Stimulated activated naive B cell treated with anti-CD40 and anti-IgM and Interleukin-4, amounts not matched to agents 10 μg/mL and 1 μg/mL and 100 μg/mL, for 72 hours (primary cell): ENCODE measurements around the gene MAST4.
"Not testable (repeated sequence)": the region's sequence is repeated elsewhere in the genome, so short reads cannot be mapped to it uniquely, and the experiment has no call there.

Experiments used
- ATAC-seq, 2 donors: fragments of 150-1000 bp; cut with Tn5 transposase; replicated peaks; 2 replicates each; pipeline ENCODE4 v1.10.0; 2021; ENCODE audit warnings: moderate library complexity in 1 of 2
- DNase-seq: peaks from one replicate; pipeline ENCODE4 v3.0.0; 2021
- H3K27ac Mint-ChIP-seq: one replicate; pipeline ENCODE4 v1.8.0; 2022; ENCODE audit warnings: mild to moderate bottlenecking, mixed read lengths
- H3K27me3 Mint-ChIP-seq, 2 donors: one replicate each; pipeline ENCODE4 v1.8.0; 2022; ENCODE audit warnings: mixed read lengths in 2 of 2
- H3K36me3 Mint-ChIP-seq, 2 donors: one replicate each; pipeline ENCODE4 v1.8.0; 2022; ENCODE audit warnings: mixed read lengths in 2 of 2, mild to moderate bottlenecking in 1 of 2
- H3K4me1 Mint-ChIP-seq, 2 donors: one replicate each; pipeline ENCODE4 v1.8.0; 2022; ENCODE audit warnings: mixed read lengths in 2 of 2, mild to moderate bottlenecking in 1 of 2
- H3K4me3 Mint-ChIP-seq, 2 donors: one replicate each; pipeline ENCODE4 v1.8.0; 2022; ENCODE audit warnings: mild to moderate bottlenecking in 2 of 2, mixed read lengths in 2 of 2, moderate library complexity in 1 of 2
- H3K9me3 Mint-ChIP-seq, 2 donors: one replicate each; pipeline ENCODE4 v1.8.0; 2022; ENCODE audit warnings: mixed read lengths in 2 of 2, mild to moderate bottlenecking in 1 of 2

MAST4 gene

GRCh38 chr5:67163863-67164595, 567.8 kb downstream of the MAST4 start:
- Mint-ChIP-seq H3K4me1 (peaks cover 23 to 67% of the 10 kb centered on the region in 2 donors), H3K4me3 (peak overlapping the region in 1 of 2 donors; percentile 87), H3K27me3 (no peaks in the 10 kb centered on the region), H3K27ac (no peak overlapping the region), H3K36me3 (peaks cover 19 to 24% of the 10 kb centered on the region in 2 donors), H3K9me3 (no peaks in the 10 kb centered on the region)
- no peak for DNase-seq
- ATAC-seq: no peak

- DNase-seq (no peak), ATAC-seq (no peak)
- Mint-ChIP-seq H3K27me3 (no peaks in the 10 kb centered on the region), H3K27ac (peak overlapping the region; percentile 69), H3K4me1 (peaks cover 20 to 60% of the 10 kb centered on the region in 2 donors), H3K4me3 (peak overlapping the region; percentile 13 to 87), H3K36me3 (peaks cover 19 to 24% of the 10 kb centered on the region in 2 donors), H3K9me3 (no peaks in the 10 kb centered on the region)
Measured at GRCh38 chr5:67164856-67165525, 568.8 kb downstream of the MAST4 start.

- Mint-ChIP-seq H3K4me3 (peak overlapping the region; percentile 87), H3K27ac (peak overlapping the region; percentile 96), H3K4me1 (peaks cover 17 to 52% of the 10 kb centered on the region in 2 donors), H3K36me3 (peaks cover 19 to 24% of the 10 kb centered on the region in 2 donors), H3K27me3 (no peaks in the 10 kb centered on the region), H3K9me3 (no peaks in the 10 kb centered on the region)
- ATAC-seq: peak; percentile 87 to 90
- peak; percentile 78 for DNase-seq
Measured at GRCh38 chr5:67165526-67166459, 569.6 kb downstream of the MAST4 start.

- H3K27me3 Mint-ChIP-seq: no peaks in the 10 kb centered on the region
- peak overlapping the region; percentile 87 for H3K4me3 Mint-ChIP-seq
- DNase-seq (peak; percentile 61), ATAC-seq (peak; percentile 75)
- H3K4me1 Mint-ChIP-seq: peaks cover 15 to 45% of the 10 kb centered on the region in 2 donors
- H3K27ac Mint-ChIP-seq: peak overlapping the region; percentile 96
- peaks cover 19 to 24% of the 10 kb centered on the region in 2 donors for H3K36me3 Mint-ChIP-seq
- H3K9me3 Mint-ChIP-seq: no peaks in the 10 kb centered on the region
Measured at GRCh38 chr5:67166460-67167285, 570.5 kb downstream of the MAST4 start.

- H3K36me3 Mint-ChIP-seq: peaks cover 13 to 16% of the 10 kb centered on the region in 2 donors
- DNase-seq (no peak), ATAC-seq (no peak)
- no peak overlapping the region for H3K27ac Mint-ChIP-seq
- H3K4me1 Mint-ChIP-seq: peaks cover 12 to 39% of the 10 kb centered on the region in 2 donors
- no peak overlapping the region for H3K4me3 Mint-ChIP-seq
- H3K9me3 Mint-ChIP-seq: no peaks in the 10 kb centered on the region
- H3K27me3 Mint-ChIP-seq: no peaks in the 10 kb centered on the region
Measured at GRCh38 chr5:67168069-67168468, 571.9 kb downstream of the MAST4 start.

GRCh38 chr5:67170767-67171166, 574.6 kb downstream of the MAST4 start:
- Mint-ChIP-seq H3K36me3 (peaks cover 9 to 14% of the 10 kb centered on the region in 2 donors), H3K4me1 (peaks cover 12 to 24% of the 10 kb centered on the region in 2 donors), H3K4me3 (no peak overlapping the region), H3K27me3 (no peaks in the 10 kb centered on the region), H3K9me3 (peaks cover 3 to 4% of the 10 kb centered on the region in 2 donors), H3K27ac (no peak overlapping the region)
- no peak for DNase-seq
- ATAC-seq: no peak

GRCh38 chr5:67173351-67173750, 577.2 kb downstream of the MAST4 start:
- not testable (repeated sequence) for H3K27me3 Mint-ChIP-seq, H3K4me3 Mint-ChIP-seq, ATAC-seq, H3K27ac Mint-ChIP-seq, DNase-seq
- Mint-ChIP-seq H3K9me3 (peaks cover 12 to 17% of the 10 kb centered on the region in 2 donors), H3K4me1 (peaks cover 9 to 20% of the 10 kb centered on the region in 2 donors), H3K36me3 (peaks cover 29 to 36% of the 10 kb centered on the region in 2 donors)

GRCh38 chr5:67173959-67174358, 577.8 kb downstream of the MAST4 start:
- Mint-ChIP-seq H3K27ac (no peak overlapping the region), H3K27me3 (no peaks in the 10 kb centered on the region), H3K4me1 (peaks cover 12 to 25% of the 10 kb centered on the region in 2 donors), H3K4me3 (no peak overlapping the region), H3K9me3 (peaks cover 15 to 19% of the 10 kb centered on the region in 2 donors), H3K36me3 (peaks cover 34 to 42% of the 10 kb centered on the region in 2 donors)
- no peak for DNase-seq
- ATAC-seq: peak in 1 of 2 donors; percentile 33

- Mint-ChIP-seq H3K27ac (no peak overlapping the region), H3K9me3 (peaks cover 20 to 29% of the 10 kb centered on the region in 2 donors), H3K27me3 (no peaks in the 10 kb centered on the region), H3K4me3 (no peak overlapping the region), H3K4me1 (peaks cover 30 to 49% of the 10 kb centered on the region in 2 donors), H3K36me3 (peaks cover 63 to 72% of the 10 kb centered on the region in 2 donors)
- DNase-seq (no peak), ATAC-seq (peak; percentile 42 to 52)
Measured at GRCh38 chr5:67176936-67177335, 580.7 kb downstream of the MAST4 start.

- Mint-ChIP-seq H3K27ac (no peak overlapping the region), H3K27me3 (no peaks in the 10 kb centered on the region), H3K4me3 (no peak overlapping the region), H3K4me1 (peaks cover 36 to 61% of the 10 kb centered on the region in 2 donors), H3K9me3 (peaks cover 20 to 29% of the 10 kb centered on the region in 2 donors), H3K36me3 (peaks cover 74 to 84% of the 10 kb centered on the region in 2 donors)
- peak in 1 of 2 donors; percentile 41 for ATAC-seq
- DNase-seq: no peak
Measured at GRCh38 chr5:67178085-67178484, 581.9 kb downstream of the MAST4 start.

- no peak for DNase-seq
- Mint-ChIP-seq H3K4me3 (no peak overlapping the region), H3K9me3 (peaks cover 20 to 29% of the 10 kb centered on the region in 2 donors), H3K27me3 (no peaks in the 10 kb centered on the region), H3K36me3 (peaks cover 82 to 92% of the 10 kb centered on the region in 2 donors), H3K4me1 (peaks cover 41 to 70% of the 10 kb centered on the region in 2 donors), H3K27ac (peak overlapping the region; percentile 37)
- ATAC-seq: no peak
Measured at GRCh38 chr5:67178966-67179365, 582.8 kb downstream of the MAST4 start.

- H3K36me3 Mint-ChIP-seq: peaks cover 86 to 94% of the 10 kb centered on the region in 2 donors
- peaks cover 20 to 29% of the 10 kb centered on the region in 2 donors for H3K9me3 Mint-ChIP-seq
- DNase-seq (no peak), ATAC-seq (no peak)
- H3K27ac Mint-ChIP-seq: peak overlapping the region; percentile 67
- peak overlapping the region in 1 of 2 donors; percentile 14 for H3K4me3 Mint-ChIP-seq
- H3K27me3 Mint-ChIP-seq: no peaks in the 10 kb centered on the region
- peaks cover 42 to 71% of the 10 kb centered on the region in 2 donors for H3K4me1 Mint-ChIP-seq
Measured at GRCh38 chr5:67179697-67180361, 583.6 kb downstream of the MAST4 start.
